ENCODE data around the gene PRKACB.
"Not testable (repeated sequence)": the region's sequence is repeated elsewhere in the genome, so short reads cannot be mapped to it uniquely, and the experiment has no call there.

Gene PRKACB

DNA sequence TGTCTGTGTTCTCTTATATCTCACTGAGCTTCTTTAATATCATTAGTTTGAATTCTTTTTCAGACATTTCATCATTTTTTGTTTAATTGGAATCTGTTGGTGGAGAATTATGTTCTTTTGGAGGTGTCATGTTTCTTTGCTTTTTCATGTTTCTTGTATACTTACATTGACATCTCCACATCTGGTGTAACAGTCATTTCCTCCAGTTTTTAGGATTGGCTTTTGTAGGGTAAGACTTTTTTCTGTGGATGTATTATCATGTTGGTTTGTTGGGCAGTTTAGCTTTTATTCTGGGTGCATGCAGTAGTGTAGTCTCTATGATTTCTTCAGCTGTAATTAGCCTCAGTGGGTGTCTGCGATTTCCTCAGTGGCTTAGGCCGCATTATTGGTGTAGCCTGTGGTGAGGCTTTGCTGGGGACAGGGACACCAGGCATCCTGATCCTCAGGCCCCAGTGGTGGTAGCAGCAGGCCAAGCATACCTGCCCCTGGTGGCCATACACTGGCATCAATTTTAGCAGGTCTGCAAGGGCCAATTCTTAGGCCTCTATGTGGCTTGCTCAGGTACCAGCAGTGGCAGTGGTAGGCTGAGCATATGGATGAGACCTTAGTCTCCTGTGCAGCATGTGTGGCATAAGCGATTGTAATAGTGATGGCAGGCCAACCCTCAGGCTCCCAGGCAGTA lies 79.8 kb downstream of the PRKACB start:
- ATAC-seq (no peak), DNase-seq (no peak)

DNA sequence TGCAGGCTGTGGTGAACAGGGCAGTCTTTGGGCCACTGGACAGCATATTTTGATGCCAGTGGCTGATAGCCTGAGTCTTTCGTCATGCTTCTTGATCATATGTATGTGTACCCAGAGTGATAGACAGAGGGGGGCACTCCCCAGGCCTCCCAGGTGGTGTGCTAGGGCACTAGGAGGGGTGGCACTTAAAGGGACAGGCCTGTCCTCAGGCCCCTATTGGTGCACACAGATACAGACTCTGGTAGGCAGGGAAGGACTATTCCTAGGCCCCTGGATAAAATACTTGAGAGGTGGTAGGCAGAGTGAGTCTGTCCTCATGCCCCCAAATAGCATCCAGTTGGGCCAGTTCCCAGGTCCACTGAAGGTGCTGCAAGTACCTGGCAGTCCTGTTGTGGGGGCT lies 80.8 kb downstream of the PRKACB start:
- DNase-seq (no peak), ATAC-seq (no peak)

DNA sequence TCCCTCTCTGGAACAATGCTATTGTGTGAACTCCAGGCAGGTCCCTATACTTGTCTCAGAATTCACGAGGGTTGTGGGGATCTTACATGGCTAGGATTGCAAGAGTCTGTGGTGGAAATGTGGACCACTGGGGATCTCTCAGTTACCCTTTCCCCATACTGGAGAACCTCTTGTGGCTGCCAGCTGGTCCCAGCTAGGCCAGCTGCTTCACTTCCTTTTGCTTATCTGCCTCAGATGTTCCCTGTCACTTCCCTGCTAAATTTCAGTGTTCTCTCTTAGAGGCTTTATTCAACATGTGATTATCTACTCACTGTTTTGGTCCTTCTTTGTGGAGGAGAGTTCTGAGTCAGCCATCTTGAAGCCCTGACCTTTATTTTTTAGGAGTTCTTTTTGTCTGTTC lies 81.6 kb downstream of the PRKACB start:
- no peak for ATAC-seq
- DNase-seq = no peak

DNA sequence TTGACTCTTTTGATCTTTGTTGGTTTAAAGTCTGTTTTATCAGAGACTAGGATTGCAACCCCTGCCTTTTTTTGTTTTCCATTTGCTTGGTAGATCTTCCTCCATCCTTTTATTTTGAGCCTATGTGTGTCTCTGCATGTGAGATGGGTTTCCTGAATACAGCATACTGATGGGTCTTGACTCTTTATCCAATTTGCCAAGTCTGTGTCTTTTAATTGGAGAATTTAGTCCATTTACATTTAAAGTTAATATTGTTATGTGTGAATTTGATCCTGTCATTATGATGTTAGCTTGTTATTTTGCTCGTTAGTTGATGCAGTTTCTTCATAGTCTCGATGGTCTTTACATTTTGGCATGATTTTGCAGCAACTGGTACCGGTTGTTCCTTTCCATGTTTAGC lies 88.6 kb downstream of the PRKACB start:
- DNase-seq, ATAC-seq: not testable (repeated sequence)

DNA sequence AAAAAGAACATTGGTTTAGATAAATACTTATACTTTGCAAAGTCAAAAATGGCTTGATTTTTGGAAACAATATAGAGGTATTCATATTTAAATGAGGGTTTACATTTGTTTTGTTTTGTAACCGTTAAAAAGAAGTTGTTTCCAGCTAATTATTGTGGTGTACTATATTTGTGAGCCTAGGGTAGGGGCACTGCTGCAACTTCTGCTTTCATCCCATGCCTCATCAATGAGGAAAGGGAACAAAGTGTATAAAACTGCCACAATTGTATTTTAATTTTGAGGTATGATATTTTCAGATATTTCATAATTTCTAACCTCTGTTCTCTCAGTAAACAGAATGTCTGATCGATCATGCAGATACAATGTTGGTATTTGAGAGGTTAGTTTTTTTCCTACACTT lies 92.2 kb downstream of the PRKACB start:
- DNase-seq = no peak

DNA sequence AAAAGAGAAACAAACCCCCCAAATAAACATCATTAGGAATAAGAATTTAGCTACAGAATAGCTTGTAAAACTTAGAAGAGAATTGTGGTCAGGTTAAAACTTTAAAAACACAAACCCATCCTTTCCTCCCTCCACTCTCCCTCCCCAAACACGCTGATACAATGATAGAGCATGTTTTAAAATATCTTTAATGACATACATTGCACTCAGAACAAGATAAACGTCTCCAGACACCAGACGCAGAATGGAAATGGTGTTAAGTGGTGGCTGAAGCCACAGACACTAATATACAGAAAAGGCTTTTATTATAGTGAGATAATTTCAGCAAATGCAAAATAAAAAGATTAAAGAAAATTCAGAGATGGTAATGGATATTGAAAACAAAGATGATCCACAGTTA lies 98.6 kb downstream of the PRKACB start:
- ATAC-seq (no peak), DNase-seq (no peak)

More for the DNA sequence above, 92.2 kb downstream of the PRKACB start:
- no peak for ATAC-seq

DNA sequence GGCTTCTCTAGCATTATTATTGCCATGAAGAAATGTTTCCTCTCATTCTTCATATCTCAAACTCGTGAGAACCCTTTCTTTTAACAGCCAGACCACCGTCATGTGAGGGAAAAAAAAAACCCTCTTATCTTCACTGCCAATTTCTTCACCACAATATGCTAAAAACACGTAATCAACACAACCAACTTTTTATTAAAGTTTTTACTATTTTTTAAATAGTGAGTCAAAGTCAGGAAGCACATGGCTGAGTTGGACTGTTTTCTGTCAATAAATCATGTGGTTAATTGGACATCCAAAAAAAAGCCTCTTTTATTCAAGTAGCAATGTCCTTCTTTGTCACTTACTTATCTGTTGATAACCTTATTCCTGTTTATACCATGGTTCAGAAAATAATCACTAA lies 101.5 kb downstream of the PRKACB start:
- no peak for ATAC-seq
- no peak for DNase-seq

DNA sequence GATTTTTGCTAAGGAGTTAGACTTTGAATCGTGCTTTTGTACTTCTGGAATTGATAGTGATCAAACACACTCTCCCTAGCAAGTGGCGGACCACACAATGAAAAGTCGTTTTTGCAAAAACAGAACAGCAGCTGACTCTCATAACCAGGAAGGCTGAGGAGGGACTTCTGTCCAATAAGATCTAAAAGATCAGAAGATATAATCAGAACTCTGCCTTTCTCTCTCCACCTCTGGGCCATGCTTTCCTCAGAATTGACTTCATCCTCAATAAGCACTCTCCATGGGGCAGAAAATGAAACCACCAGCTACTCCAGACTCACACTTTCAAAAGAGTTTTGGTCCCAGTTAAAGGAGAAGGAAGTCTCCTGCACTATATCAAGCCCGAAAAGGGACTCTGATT lies 102.1 kb downstream of the PRKACB start:
- no peak for ATAC-seq
- no peak for DNase-seq

DNA sequence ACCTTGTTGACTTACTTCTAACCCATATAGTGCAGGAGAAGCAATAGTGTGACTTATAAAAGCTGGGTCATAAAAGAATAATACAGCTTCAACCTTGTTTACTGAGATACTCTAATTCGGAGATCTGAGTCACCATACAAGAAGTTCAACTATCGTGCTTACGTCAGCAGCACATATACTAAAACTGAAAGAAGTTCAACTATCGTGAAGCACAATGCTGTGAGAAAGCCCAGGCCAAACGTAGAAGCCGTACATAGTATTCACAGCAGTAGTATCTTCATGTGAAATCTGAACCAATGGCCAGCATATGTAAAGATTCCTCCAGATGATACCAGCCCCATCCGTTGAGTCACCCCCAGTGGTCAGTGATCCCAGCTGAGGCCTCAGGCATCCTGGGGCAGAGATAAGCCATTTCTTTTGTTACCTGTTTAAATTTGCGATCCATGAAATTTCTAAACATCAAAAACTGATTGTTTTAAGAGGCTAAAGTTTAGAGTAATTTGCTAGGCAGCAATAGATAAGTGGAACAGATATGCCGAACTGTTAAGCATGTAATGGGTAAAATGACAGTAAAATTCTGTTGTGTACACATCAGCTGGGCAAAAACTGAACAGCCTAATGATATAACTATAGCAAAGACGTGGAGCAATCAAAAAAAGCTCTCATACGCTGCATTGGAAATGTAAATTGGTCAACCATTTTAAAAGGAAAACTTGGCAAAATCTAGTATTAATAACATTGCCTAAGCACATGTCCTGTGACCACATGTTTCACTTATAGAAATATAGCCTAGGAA lies 103.6 kb downstream of the PRKACB start:
- no peak for ATAC-seq
- DNase-seq = no peak

DNA sequence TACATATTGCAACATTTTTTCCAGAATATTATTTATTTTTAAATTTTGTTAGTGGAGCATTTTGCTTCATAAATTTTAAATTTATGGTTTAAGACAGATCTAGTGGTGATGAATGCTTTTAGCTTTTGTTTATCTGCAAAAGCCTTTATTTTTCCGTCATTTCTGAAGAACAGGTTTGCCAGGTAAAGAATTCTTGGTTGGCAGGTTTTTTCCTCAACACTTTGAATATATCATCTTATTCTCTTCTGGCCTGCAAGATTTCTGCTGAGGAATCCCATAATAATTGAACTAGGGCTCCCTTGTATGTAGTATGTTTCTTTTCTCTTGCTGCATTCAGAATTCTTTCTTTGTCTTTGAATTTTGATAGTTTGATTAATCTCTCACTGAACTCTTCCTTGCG lies 106.6 kb downstream of the PRKACB start:
- ATAC-seq (no peak), DNase-seq (no peak)

DNA sequence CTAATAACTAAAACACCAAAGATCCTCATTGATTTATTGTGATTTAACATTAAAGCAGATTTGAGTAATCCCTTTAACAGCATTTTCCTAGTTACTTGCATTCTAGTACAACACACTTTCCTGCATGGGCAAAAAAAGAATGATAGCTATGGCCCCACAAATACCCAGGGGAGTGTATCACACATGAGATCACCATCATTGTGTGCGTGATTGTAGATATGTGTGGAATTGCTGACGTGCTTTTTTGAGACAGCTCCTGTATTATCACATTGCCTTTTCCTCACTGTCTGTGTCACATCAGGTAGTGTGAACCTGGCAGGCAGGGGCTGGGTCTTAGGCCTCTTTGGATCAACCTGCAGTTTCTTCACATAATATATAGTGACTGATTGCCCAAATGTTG lies 109.0 kb downstream of the PRKACB start:
- ATAC-seq = no peak
- no peak for DNase-seq

DNA sequence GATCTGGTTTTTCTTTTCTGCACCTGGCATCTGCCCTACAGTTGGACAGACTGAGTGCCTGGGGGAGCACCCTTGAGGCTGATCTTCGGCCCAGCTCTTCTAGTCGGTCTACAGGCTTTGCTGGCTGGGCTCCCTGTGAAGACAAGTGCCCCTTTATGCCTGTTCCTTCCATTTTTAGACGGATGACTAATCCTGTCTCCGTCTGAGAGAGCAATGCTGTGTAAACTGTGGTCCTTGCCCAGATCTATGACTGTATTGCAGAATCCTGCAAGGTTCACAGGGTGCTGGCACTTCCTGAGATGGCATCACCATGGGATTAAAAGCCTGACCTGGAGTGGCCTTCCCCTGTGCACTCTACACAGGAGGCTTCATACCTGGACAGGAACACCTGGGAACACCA lies 109.8 kb downstream of the PRKACB start:
- ATAC-seq (no peak), DNase-seq (no peak)

DNA sequence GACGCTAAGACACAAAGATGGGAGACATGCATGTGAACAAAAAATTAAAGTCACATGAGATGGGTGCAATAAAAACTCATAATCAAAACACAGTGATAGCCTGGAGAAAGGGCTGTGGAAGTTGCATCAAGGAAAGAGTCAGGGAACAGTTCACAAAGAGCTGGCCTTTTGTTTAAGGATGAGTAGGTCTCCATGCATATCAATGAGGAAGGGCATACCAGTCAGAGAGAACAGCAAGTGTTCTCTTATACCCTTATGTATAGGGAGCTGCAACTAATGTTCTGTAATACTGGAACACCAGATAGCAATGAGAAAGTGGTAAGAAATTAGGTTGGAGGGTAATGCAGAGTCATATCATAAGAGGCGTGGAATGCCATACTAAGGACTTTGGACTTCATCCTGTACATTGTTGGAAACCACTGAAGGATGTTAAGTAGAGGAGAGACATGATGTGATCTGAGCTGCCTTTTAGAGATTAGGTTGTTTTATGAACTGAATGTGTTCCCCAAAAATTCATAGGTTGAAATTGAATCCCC lies 110.7 kb downstream of the PRKACB start:
- no peak for DNase-seq

DNA sequence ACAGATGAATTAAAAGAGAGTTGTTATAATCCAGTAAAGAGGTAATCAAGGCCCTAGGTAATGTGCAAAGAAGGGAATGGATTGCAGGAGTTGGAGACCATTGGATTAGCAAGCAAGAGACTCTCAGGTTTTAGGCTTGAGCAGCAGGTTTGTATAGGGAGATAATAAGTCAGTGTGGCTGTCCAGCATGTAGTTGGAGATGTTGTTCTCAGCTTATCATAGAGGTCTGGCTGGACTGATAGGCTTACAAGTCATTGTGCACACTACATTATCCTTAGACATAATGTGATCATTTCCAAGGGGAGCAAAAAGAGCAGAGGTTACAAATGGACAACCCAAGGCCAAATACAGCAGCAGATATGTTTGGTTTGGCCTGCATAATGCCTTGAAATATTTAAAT lies 111.5 kb downstream of the PRKACB start:
- ATAC-seq (no peak), DNase-seq (no peak)

More for the DNA sequence above, 110.7 kb downstream of the PRKACB start:
- no peak for ATAC-seq

DNA sequence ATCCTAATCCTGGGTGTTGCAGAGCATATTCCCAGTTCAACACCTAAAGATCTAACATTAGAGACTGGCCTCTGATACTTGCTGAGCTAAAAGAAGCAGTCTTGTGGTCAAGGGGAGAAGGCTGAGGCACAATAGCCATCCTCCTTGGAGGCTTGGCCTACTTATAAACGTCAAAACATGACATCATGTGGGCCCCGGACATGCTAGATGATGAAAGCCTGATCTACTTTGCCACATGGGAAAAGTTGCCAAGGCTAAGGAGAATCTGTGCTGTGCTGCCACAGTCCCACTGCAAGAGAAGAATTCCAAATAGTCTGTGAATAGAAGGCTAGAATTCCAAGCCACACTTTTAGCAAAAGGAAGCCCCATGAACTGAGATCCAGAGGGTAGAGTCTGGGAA lies 113.5 kb downstream of the PRKACB start:
- ATAC-seq (no peak), DNase-seq (no peak)

DNA sequence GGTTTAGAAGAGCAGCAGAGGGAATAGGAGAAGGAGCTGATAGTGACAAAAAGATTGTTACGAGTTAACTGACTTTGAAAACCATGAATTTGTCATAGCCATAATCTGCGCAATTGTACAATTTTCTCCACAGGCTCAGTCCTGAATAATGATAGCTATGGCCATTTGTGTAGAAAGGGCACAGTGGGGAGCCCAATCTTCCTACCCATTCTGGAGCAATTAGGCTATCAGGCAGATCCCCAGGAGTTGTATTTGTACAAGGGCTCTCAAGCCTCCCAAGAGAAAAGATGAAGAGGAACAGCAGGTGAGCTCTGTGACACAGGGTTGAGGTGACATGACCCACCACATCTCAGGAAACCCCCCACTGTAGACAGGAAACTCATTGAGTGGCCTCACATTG lies 115.3 kb downstream of the PRKACB start:
- no peak for ATAC-seq
- DNase-seq = no peak

DNA sequence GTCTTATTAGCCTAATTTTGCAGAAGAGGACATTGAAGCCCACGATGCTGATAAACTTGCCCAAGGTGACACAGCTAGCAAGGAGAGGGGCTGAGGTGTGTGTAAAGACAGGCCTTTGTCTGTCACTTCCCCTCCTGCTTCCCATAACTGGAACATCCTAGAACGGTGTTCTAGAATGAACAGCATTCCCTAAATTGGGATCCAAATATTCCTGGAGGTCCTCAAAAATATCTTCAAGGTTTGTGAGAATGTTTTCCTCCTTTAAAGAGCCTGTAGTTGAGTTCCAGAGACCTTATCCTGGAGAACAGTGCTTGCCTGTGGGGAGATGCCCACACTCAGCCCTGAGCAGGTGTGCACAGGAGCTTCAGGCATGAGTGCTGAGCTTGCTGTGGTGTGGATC lies 115.9 kb downstream of the PRKACB start:
- ATAC-seq = no peak

DNA sequence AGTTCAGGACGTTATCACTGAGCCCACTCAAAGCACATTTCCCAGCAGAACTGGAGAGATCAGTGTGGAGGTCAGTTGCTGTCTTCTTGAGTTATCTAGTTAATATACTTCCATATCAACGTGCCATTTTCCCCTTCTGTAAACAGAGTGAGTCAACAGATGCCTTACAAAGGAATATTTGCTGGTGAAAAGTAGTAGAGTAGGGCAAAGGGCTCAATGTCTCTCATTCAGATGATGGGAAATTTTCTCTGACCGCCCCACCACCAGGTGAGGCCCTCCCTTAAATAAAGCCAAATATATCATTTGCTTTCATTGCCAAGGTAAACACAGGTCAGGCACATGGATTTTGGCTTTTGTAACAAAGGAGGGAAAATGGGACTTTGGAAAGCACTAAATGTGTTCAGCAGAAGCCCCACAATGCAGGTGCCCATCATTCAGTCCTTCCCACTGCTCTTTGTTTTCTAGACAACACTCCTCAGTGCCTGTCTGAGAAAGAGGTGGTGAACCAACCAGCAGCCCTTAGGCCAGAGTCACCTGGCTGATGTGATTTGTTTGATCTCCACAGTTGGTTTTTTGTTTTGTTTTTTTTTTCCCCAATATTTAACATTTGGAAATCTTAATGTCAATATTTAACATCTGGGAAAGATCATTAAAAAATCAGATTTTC lies 116.9 kb downstream of the PRKACB start:
- DNase-seq = no peak
- ATAC-seq = no peak

More for the DNA sequence above, 115.9 kb downstream of the PRKACB start:
- DNase-seq = no peak

DNA sequence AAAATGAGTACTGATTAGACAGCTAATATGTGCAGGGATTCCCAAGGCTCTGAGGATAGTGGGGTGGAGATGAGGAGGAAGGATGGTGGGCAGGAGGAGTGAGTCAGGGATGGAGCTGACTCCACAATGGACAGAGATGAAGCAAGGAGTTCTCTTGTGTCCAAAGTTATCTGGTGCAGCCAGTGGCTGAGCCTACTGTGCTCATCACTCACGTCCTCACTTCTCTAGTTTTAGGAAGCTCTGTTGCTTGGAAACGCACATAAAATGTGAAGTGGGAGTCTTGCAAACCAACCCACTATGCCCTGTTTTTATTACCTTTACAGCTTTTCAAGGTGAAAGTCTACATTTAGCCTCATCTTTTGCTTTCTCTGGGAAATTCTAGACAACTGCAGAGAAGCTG lies 120.9 kb downstream of the PRKACB start:
- ATAC-seq (no peak), DNase-seq (no peak)

DNA sequence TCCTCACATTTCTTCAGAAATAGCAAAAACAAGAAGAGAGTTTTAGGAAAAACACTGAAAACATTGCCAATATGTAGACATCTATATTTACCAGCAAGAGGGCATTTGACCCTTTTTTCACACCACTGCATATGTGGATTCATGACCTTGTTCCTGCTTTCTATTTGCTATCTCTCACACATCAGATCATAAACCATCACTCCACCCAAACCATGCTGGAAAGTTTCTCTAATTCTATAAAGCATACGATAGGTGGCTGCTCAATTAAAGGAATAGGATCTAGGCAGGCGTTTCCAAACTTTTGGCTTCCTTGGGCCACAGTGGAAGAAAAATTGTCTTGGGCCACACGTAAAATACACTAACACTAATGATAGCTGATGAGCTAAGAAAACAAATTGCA lies 121.8 kb downstream of the PRKACB start:
- DNase-seq (no peak), ATAC-seq (no peak)

DNA sequence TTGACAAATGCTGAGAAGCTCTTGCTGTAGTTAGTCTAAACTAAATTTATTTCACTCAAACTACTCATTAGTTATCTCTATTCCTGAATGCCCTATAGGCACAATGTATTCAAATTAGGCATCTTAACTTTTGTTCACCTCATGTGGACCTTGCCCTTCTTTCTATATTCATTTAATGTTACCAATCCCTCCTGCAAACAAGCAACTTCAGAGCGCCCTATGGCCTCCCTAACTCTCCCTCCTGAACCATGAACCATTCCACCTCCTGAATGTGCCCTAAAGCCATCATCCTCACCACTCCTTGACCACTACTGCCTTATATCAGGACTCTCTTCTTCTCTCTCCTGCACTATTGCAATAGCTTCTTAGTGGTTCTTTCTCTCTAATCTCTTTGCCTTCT lies 122.7 kb downstream of the PRKACB start:
- ATAC-seq (no peak), DNase-seq (no peak)

DNA sequence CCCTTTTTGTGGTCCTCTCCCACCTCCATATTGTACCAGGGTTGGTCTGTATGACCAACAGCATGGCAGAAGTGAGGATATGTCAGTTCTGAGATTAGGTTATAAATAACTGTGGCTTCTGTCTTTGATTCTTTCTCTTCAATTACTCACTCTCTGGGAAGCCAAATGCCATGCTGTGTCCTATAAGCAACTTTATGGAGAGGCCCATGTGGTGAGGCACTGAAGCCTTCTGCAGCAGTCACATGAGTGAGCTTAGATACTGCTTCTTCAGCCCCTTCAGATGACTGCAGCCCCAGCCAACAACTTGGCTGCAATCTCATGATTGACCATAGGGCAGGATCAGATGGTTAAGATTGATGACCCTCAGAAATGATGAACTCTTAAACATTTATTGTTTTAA lies 123.4 kb downstream of the PRKACB start:
- ATAC-seq (no peak), DNase-seq (no peak)

DNA sequence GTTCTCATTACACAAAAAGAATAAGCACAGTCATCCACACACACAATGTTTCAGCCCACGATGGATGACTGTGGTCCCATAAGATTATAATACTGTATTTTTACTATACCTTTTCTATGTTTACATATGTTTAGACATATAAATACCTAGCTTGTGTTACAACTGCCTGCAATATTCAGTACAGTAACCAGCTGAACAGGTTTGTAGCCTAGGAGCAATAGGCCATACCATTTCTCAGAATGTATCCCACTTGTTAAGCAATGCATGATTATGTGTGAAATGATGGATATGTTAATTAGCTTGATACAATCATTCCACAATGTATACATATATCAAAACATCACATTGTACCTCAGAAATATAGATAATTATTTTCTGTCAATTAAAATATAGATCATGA lies 124.3 kb downstream of the PRKACB start:
- no peak for DNase-seq

More for the DNA sequence above, 124.3 kb downstream of the PRKACB start:
- no peak for ATAC-seq
